HG03354 (cell line): Measurements from ENCODE around the gene SLCO3A1.

Experiments used
- ATAC-seq: cut with Tn5 transposase; IDR thresholded peaks from one replicate; pipeline ENCODE4 v1.9.1; 2021; ENCODE audit warnings: mild to moderate bottlenecking; ENCODE audit not compliant: unreplicated experiment, poor library complexity, severe bottlenecking

Gene SLCO3A1

GRCh38 chr15:92018535-92019239 lies 165.2 kb downstream of the SLCO3A1 start:
- ATAC-seq, result no peak

GRCh38 chr15:92019706-92020105 lies 166.2 kb downstream of the SLCO3A1 start:
- no peak for ATAC-seq

GRCh38 chr15:92020207-92020606 lies 166.7 kb downstream of the SLCO3A1 start:
- ATAC-seq, result no peak

- ATAC-seq, result no peak
Observed at GRCh38 chr15:92020804-92021203, 167.3 kb downstream of the SLCO3A1 start.

GRCh38 chr15:92021792-92022191 lies 168.3 kb downstream of the SLCO3A1 start:
- ATAC-seq, result no peak

- no peak for ATAC-seq
Observed at GRCh38 chr15:92023965-92024364, 170.5 kb downstream of the SLCO3A1 start.

- no peak for ATAC-seq
Observed at GRCh38 chr15:92025706-92026270, 172.3 kb downstream of the SLCO3A1 start.

GRCh38 chr15:92028389-92028724 lies 174.8 kb downstream of the SLCO3A1 start:
- no peak for ATAC-seq

- no peak for ATAC-seq
Observed at GRCh38 chr15:92029767-92030166, 176.3 kb downstream of the SLCO3A1 start.

- ATAC-seq, result no peak
Observed at GRCh38 chr15:92033314-92033713, 179.8 kb downstream of the SLCO3A1 start.

- ATAC-seq, result no peak
Observed at GRCh38 chr15:92033723-92034122, 180.2 kb downstream of the SLCO3A1 start.

GRCh38 chr15:92034227-92034626 lies 180.7 kb downstream of the SLCO3A1 start:
- ATAC-seq, result no peak

GRCh38 chr15:92035551-92035950 lies 182.0 kb downstream of the SLCO3A1 start:
- no peak for ATAC-seq

GRCh38 chr15:92035961-92036360 lies 182.5 kb downstream of the SLCO3A1 start:
- ATAC-seq, result no peak

- ATAC-seq, result no peak
Observed at GRCh38 chr15:92037491-92037890, 184.0 kb downstream of the SLCO3A1 start.

- no peak for ATAC-seq
Observed at GRCh38 chr15:92040350-92040749, 186.8 kb downstream of the SLCO3A1 start.

- ATAC-seq, result no peak
Observed at GRCh38 chr15:92041371-92041770, 187.9 kb downstream of the SLCO3A1 start.

GRCh38 chr15:92043283-92043682 lies 189.8 kb downstream of the SLCO3A1 start:
- ATAC-seq, result no peak

GRCh38 chr15:92044203-92044909 lies 190.8 kb downstream of the SLCO3A1 start:
- no peak for ATAC-seq

- ATAC-seq, result no peak
Observed at GRCh38 chr15:92047900-92048299, 194.4 kb downstream of the SLCO3A1 start.

- ATAC-seq, result no peak
Observed at GRCh38 chr15:92048739-92049138, 195.2 kb downstream of the SLCO3A1 start.
